ENCODE data around the gene MCOLN2.

DNA sequence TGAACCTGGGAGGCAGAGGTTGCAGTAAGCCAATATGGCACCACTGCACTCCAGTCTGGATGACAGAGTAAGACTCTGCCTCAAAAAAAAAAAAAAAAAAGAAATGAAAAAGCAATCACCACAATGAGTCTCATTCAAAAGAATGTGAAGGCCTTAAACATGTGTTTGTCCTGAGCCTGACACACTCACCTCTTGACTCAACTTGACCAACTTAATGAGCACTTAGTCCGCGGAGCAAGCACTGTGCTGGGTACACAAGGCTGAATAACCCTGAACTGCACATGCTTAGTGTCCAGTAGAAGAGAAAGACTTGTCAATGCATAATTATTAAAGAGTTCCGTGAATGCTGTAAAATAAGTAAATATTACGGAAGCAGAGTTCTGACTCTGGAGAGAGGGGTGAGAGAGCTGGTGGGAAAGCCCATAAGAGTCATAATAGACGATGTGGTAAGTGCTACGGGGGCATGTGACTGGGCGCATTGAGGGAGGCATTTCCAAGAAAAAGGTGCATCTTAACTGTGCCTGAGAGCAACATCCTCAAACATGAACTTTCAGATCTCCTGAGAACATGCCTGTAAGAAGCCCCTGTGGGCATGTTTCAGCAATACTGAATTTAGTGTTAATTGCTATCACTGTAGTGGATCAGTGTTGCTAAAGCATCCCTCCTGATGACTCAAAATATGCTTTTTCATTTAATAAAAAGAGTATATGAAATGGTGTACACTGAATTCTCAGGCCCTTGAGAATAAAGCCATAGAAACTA lies 27.2 kb downstream of the MCOLN2 start:
- TF ChIP-seq, protein P1, sequence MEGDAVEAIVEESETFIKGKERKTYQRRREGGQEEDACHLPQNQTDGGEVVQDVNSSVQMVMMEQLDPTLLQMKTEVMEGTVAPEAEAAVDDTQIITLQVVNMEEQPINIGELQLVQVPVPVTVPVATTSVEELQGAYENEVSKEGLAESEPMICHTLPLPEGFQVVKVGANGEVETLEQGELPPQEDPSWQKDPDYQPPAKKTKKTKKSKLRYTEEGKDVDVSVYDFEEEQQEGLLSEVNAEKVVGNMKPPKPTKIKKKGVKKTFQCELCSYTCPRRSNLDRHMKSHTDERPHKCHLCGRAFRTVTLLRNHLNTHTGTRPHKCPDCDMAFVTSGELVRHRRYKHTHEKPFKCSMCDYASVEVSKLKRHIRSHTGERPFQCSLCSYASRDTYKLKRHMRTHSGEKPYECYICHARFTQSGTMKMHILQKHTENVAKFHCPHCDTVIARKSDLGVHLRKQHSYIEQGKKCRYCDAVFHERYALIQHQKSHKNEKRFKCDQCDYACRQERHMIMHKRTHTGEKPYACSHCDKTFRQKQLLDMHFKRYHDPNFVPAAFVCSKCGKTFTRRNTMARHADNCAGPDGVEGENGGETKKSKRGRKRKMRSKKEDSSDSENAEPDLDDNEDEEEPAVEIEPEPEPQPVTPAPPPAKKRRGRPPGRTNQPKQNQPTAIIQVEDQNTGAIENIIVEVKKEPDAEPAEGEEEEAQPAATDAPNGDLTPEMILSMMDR (IDR thresholded peaks at IDR 0.05; ENCODE audit: insufficient read depth, low read length): no peak
- TF ChIP-seq, protein P2, sequence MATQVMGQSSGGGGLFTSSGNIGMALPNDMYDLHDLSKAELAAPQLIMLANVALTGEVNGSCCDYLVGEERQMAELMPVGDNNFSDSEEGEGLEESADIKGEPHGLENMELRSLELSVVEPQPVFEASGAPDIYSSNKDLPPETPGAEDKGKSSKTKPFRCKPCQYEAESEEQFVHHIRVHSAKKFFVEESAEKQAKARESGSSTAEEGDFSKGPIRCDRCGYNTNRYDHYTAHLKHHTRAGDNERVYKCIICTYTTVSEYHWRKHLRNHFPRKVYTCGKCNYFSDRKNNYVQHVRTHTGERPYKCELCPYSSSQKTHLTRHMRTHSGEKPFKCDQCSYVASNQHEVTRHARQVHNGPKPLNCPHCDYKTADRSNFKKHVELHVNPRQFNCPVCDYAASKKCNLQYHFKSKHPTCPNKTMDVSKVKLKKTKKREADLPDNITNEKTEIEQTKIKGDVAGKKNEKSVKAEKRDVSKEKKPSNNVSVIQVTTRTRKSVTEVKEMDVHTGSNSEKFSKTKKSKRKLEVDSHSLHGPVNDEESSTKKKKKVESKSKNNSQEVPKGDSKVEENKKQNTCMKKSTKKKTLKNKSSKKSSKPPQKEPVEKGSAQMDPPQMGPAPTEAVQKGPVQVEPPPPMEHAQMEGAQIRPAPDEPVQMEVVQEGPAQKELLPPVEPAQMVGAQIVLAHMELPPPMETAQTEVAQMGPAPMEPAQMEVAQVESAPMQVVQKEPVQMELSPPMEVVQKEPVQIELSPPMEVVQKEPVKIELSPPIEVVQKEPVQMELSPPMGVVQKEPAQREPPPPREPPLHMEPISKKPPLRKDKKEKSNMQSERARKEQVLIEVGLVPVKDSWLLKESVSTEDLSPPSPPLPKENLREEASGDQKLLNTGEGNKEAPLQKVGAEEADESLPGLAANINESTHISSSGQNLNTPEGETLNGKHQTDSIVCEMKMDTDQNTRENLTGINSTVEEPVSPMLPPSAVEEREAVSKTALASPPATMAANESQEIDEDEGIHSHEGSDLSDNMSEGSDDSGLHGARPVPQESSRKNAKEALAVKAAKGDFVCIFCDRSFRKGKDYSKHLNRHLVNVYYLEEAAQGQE (IDR thresholded peaks at IDR 0.05; ENCODE audit: insufficient replicate concordance, low read depth): no peak
- no peak for TF ChIP-seq POLR2AphosphoS5 (IDR thresholded peaks at IDR 0.05; ENCODE audit: low read depth)
